GM18861 (cell line): ENCODE results near the gene CD6.

Experiments used
- ATAC-seq: cut with Tn5 transposase; IDR thresholded peaks from one replicate; pipeline ENCODE4 v1.9.1; 2021; ENCODE audit not compliant: unreplicated experiment

The CD6 gene

GRCh38 chr11:60971520-60971919 is at the start of gene CD6:
CD6 (plus strand) TSS chr11:60971680; CDS start chr11:60971866, 186 bp downstream.
- no peak for ATAC-seq

- ATAC-seq = no peak
Observed at GRCh38 chr11:60921777-60922335, 49.6 kb upstream of the CD6 start.

GRCh38 chr11:60922906-60923305 is 48.6 kb upstream of the CD6 start:
- no peak for ATAC-seq

- no peak for ATAC-seq
Observed at GRCh38 chr11:60923326-60923725, 48.2 kb upstream of the CD6 start.

- no peak for ATAC-seq
Observed at GRCh38 chr11:60923800-60924109, 47.7 kb upstream of the CD6 start.

- no peak for ATAC-seq
Observed at GRCh38 chr11:60924110-60924905, 47.2 kb upstream of the CD6 start, which contains the start of gene TMEM132A. TMEM132A (plus strand) TSS chr11:60924460; CDS start chr11:60924634, 174 bp downstream.

GRCh38 chr11:60924906-60925853 is 46.3 kb upstream of the CD6 start:
- ATAC-seq = no peak

- no peak for ATAC-seq
Observed at GRCh38 chr11:60925868-60926267, 45.6 kb upstream of the CD6 start.

- ATAC-seq = no peak
Observed at GRCh38 chr11:60926500-60926899, 45.0 kb upstream of the CD6 start.

- no peak for ATAC-seq
Observed at GRCh38 chr11:60927061-60927592, 44.4 kb upstream of the CD6 start.

GRCh38 chr11:60927600-60927999 is 43.9 kb upstream of the CD6 start:
- no peak for ATAC-seq

- no peak for ATAC-seq
Observed at GRCh38 chr11:60928563-60929001, 42.9 kb upstream of the CD6 start.

GRCh38 chr11:60929764-60930163 is 41.7 kb upstream of the CD6 start:
- no peak for ATAC-seq

- no peak for ATAC-seq
Observed at GRCh38 chr11:60930394-60930793, 41.1 kb upstream of the CD6 start.

- no peak for ATAC-seq
Observed at GRCh38 chr11:60931917-60932316, 39.6 kb upstream of the CD6 start.

GRCh38 chr11:60932605-60933356 is 38.7 kb upstream of the CD6 start:
- ATAC-seq = no peak

- no peak for ATAC-seq
Observed at GRCh38 chr11:60933416-60934123, 37.9 kb upstream of the CD6 start.

GRCh38 chr11:60934124-60934789 is 37.2 kb upstream of the CD6 start:
- no peak for ATAC-seq

GRCh38 chr11:60934790-60935605 is 36.5 kb upstream of the CD6 start:
- no peak for ATAC-seq
